Glutamatergic neuron (in vitro differentiated cells): Measurements from ENCODE around the gene NDUFAF2. TPM values are rescaled to one million over a fixed set of nuclear protein-coding genes. Genes with fewer than 3 reads are reported as not detected.

Experiments used
- DNase-seq: peaks from one replicate; pipeline ENCODE4 v3.0.0; 2022
- H3K27ac Mint-ChIP-seq: one replicate; pipeline ENCODE4 v1.8.0; 2020; ENCODE audit warnings: mild to moderate bottlenecking, mixed read lengths, inconsistent platforms; ENCODE audit not compliant: unreplicated experiment
- H3K27me3 Mint-ChIP-seq: one replicate; pipeline ENCODE4 v1.8.0; 2020; ENCODE audit warnings: mild to moderate bottlenecking, moderate library complexity, mixed read lengths, inconsistent platforms; ENCODE audit not compliant: unreplicated experiment
- H3K36me3 Mint-ChIP-seq: one replicate; pipeline ENCODE4 v1.8.0; 2020; ENCODE audit warnings: mild to moderate bottlenecking, mixed read lengths, inconsistent platforms; ENCODE audit not compliant: unreplicated experiment
- H3K4me1 Mint-ChIP-seq: one replicate; pipeline ENCODE4 v1.8.0; 2020; ENCODE audit warnings: mild to moderate bottlenecking, low read depth, mixed read lengths, inconsistent platforms; ENCODE audit not compliant: unreplicated experiment
- H3K4me3 Mint-ChIP-seq: one replicate; pipeline ENCODE4 v1.8.0; 2020; ENCODE audit warnings: mild to moderate bottlenecking, mixed read lengths, inconsistent platforms; ENCODE audit not compliant: unreplicated experiment
- H3K9me3 Mint-ChIP-seq: one replicate; pipeline ENCODE4 v1.8.0; 2020; ENCODE audit warnings: mild to moderate bottlenecking, moderate library complexity, mixed read lengths, inconsistent platforms; ENCODE audit not compliant: unreplicated experiment
- CTCF ChIP-seq: fragments of 200-600 bp; sonication (generic); IDR thresholded peaks from one replicate; pipeline ENCODE4 v1.5.0; 2021; ENCODE audit not compliant: partially characterized antibody, unreplicated experiment
- total RNA-seq: library from RNA; stranded (reverse); fragmentation: NEBNext Ultra II Directional; extraction: Animal tissue kit (Norgen Biotek cat#: 25700); gene quantifications from one replicate; pipeline ENCODE4 v1.2.1, GENCODE V29; 2021; ENCODE audit not compliant: unreplicated experiment

Gene NDUFAF2
- total RNA-seq, 1 donor from 2014 or later: 14.2 TPM

- Mint-ChIP-seq H3K4me1 (peaks cover 6% of the 10 kb centered on the region), H3K27me3 (no peaks in the 10 kb centered on the region), H3K9me3 (peaks cover 2% of the 10 kb centered on the region), H3K36me3 (peaks cover 13% of the 10 kb centered on the region), H3K4me3 (no peak overlapping the region), H3K27ac (no peak overlapping the region)
- DNase-seq: no peak
- no peak for TF ChIP-seq CTCF
These were observed 257.2 kb downstream of the NDUFAF2 start for GRCh38 chr5:61202213-61202612.

Other genes starting within 250 kb of the NDUFAF2 start
- 8.2 TPM for gene DEPDC1B, start 245.0 kb upstream of the NDUFAF2 start, total RNA-seq
- 0.59 TPM for gene ELOVL7, start 100.9 kb upstream of the NDUFAF2 start, total RNA-seq
- gene ERCC8, start 135 bp upstream of the NDUFAF2 start, total RNA-seq: 17.6 TPM
- 39.7 TPM for gene SMIM15, start 217.3 kb downstream of the NDUFAF2 start, total RNA-seq